B cell (primary cell): ENCODE measurements around the gene PCBP3. TPM values are rescaled to one million over a fixed set of nuclear protein-coding genes. Genes with fewer than 3 reads are reported as not detected.

ENCODE experiments used
- ATAC-seq: fragments of 200-7000 bp; cut with Tn5 transposase; one replicate; pipeline ENCODE4 v1.10.0; 2021; ENCODE audit warnings: low read depth, mild to moderate bottlenecking, moderate number of reproducible peaks, moderate library complexity
- CTCF ChIA-PET: fragments of 350-600 bp; sonication (Branson Sonifier 250); formaldehyde crosslinking; loops from one replicate; lab custom pipeline; 2021; ENCODE audit warnings: antibody characterized with exemption, inconsistent platforms; lab: Charles Lee
- POLR2A ChIA-PET: fragments of 350-600 bp; sonication (Branson Sonifier 250); formaldehyde crosslinking; loops from one replicate; lab custom pipeline; 2021; ENCODE audit warnings: antibody characterized with exemption; lab: Charles Lee
- DNase-seq: peaks from one replicate; pipeline ENCODE4 v3.0.0; 2013
- H2AFZ ChIP-seq: 2 replicates; pipeline ENCODE4 v1.6.1; 2012; ENCODE audit warnings: mild to moderate bottlenecking, low read depth, low read length; ENCODE audit not compliant: insufficient read depth, poor library complexity, severe bottlenecking
- H3K27ac ChIP-seq, 2 donors: 1 replicate in 1 of 2; 2 replicates in 1 of 2; pipeline ENCODE4 v1.5.1; 2012 to 2013; ENCODE audit warnings: low read length in 2 of 2, mild to moderate bottlenecking in 2 of 2, moderate library complexity in 1 of 2
- H3K27me3 ChIP-seq, 4 experiments: fragments of 200-600 bp in 1 of 4; sonication (generic) in 1 of 4; replicated peaks in 1 of 4; 1 replicate in 2 of 4; 2 replicates in 2 of 4; pipeline versions ENCODE4 v1.6.1 to v1.7.0; 2013 to 2016; ENCODE audit warnings: low read length in 3 of 4, mild to moderate bottlenecking in 2 of 4, mixed read lengths in 1 of 4, moderate library complexity in 1 of 4; ENCODE audit not compliant: insufficient read depth in 4 of 4, control insufficient read depth in 3 of 4; ENCODE audit errors: control extremely low read depth in 1 of 4
- H3K36me3 ChIP-seq, 2 experiments: replicated peaks in 1 of 2; 1 replicate in 1 of 2; 2 replicates in 1 of 2; pipeline versions ENCODE4 v1.6.1 to v1.7.1; 2013; ENCODE audit warnings: low read length in 1 of 2; ENCODE audit not compliant: insufficient read depth in 2 of 2, control insufficient read depth in 1 of 2; ENCODE audit errors: control extremely low read depth in 1 of 2, extremely low read depth in 1 of 2
- H3K4me1 ChIP-seq, 2 donors: fragments of 200-600 bp in 1 of 2; sonication (generic) in 1 of 2; 1 replicate in 1 of 2; 2 replicates in 1 of 2; pipeline versions ENCODE4 v1.5.1 to v1.6.1; 2013 to 2017; ENCODE audit warnings: low read length in 2 of 2; ENCODE audit not compliant: control insufficient read depth in 2 of 2, insufficient read depth in 2 of 2
- H3K4me2 ChIP-seq: replicated peaks from 2 replicates; pipeline ENCODE3; 2012; ENCODE audit warnings: mild to moderate bottlenecking, low read depth, low read length; ENCODE audit not compliant: poor library complexity, severe bottlenecking
- H3K4me3 ChIP-seq, 5 experiments: fragments of 200-600 bp in 1 of 5; sonication (generic) in 1 of 5; 1 replicate in 3 of 5; 2 replicates in 2 of 5; pipeline versions ENCODE4 v1.5.1 to v1.7.0; 2011 to 2016; ENCODE audit warnings: low read length in 4 of 5, mild to moderate bottlenecking in 4 of 5, low read depth in 2 of 5, control low read depth in 1 of 5, moderate library complexity in 1 of 5; ENCODE audit not compliant: insufficient read depth in 1 of 5; ENCODE audit errors: control extremely low read depth in 1 of 5, extremely low read depth in 1 of 5
- H3K79me2 ChIP-seq: fragments of 200-600 bp; sonication (generic); one replicate; pipeline ENCODE4 v1.6.0; 2016; ENCODE audit warnings: low read length; ENCODE audit not compliant: control insufficient read depth, insufficient read depth
- H3K9ac ChIP-seq: fragments of 200-600 bp; sonication (generic); 2 replicates; pipeline ENCODE4 v1.6.1; 2017; ENCODE audit warnings: mild to moderate bottlenecking, low read length, moderate library complexity
- H3K9me3 ChIP-seq, 3 donors: one replicate each; pipeline versions ENCODE4 v1.6.1 to v1.7.1; 2013; ENCODE audit warnings: low read length in 2 of 3; ENCODE audit not compliant: control insufficient read depth in 2 of 3, insufficient read depth in 1 of 3; ENCODE audit errors: control extremely low read depth in 1 of 3
- H4K20me1 ChIP-seq: 2 replicates; pipeline ENCODE4 v1.6.0; 2012; ENCODE audit warnings: mild to moderate bottlenecking, low read length; ENCODE audit not compliant: insufficient read depth, control insufficient read depth, poor library complexity, severe bottlenecking
- H3K27ac Mint-ChIP-seq: one replicate; pipeline ENCODE4 v1.8.0; 2021; ENCODE audit warnings: mixed read lengths
- H3K27me3 Mint-ChIP-seq: one replicate; pipeline ENCODE4 v1.8.0; 2021; ENCODE audit warnings: mixed read lengths
- H3K4me1 Mint-ChIP-seq: one replicate; pipeline ENCODE4 v1.8.0; 2021; ENCODE audit warnings: mixed read lengths
- H3K4me3 Mint-ChIP-seq: one replicate; pipeline ENCODE4 v1.8.0; 2021; ENCODE audit warnings: mixed read lengths
- H3K9me3 Mint-ChIP-seq: one replicate; pipeline ENCODE4 v1.8.0; 2022; ENCODE audit warnings: mixed read lengths; ENCODE audit not compliant: insufficient read depth
- EZH2 ChIP-seq: IDR thresholded peaks from 2 replicates; pipeline ENCODE4 v1.6.1; 2012; ENCODE audit warnings: borderline replicate concordance, low read depth, mild to moderate bottlenecking, moderate library complexity, low read length; ENCODE audit not compliant: insufficient read depth, poor library complexity, severe bottlenecking
- WGBS: methylation state at CpG from one replicate; pipeline ENCODE4 v1.1.5; 2013; ENCODE audit warnings: missing lambda C conversion rate; ENCODE audit not compliant: insufficient coverage; 5-methylcytosine and 5-hydroxymethylcytosine counted together
- intact Hi-C: fragments of 100-400 bp; cut with micrococcal nuclease; formaldehyde crosslinking; loops from one replicate; pipeline ENCODE4 v1.10.0; 2022
- polyA plus RNA-seq: library from polyadenylated mRNA; depleted of rRNA; stranded (reverse); fragments of >200 nt; gene quantifications from 2 replicates; pipeline ENCODE4 v1.2.3, GENCODE V29; 2012
- total RNA-seq, 2 donors: library from RNA; stranded (reverse); fragments of 120-200 nt in 1 of 2; gene quantifications; 1 replicate in 1 of 2; 2 replicates in 1 of 2; pipeline versions ENCODE4 v1.2.3 to v1.2.4, GENCODE V29; 2013 to 2022
- TF ChIP-seq, protein P1 (sequence below): fragments of 200-600 bp; IDR thresholded peaks from one replicate; pipeline ENCODE4 v1.8.0; 2022; ENCODE audit warnings: antibody characterized with exemption, mild to moderate bottlenecking

PCBP3 gene
- total and polyA plus RNA-seq, 2 donors (not counting 1 experiment from before 2014, with no cell fraction given): 0.45 to 2.7 TPM

DNA sequence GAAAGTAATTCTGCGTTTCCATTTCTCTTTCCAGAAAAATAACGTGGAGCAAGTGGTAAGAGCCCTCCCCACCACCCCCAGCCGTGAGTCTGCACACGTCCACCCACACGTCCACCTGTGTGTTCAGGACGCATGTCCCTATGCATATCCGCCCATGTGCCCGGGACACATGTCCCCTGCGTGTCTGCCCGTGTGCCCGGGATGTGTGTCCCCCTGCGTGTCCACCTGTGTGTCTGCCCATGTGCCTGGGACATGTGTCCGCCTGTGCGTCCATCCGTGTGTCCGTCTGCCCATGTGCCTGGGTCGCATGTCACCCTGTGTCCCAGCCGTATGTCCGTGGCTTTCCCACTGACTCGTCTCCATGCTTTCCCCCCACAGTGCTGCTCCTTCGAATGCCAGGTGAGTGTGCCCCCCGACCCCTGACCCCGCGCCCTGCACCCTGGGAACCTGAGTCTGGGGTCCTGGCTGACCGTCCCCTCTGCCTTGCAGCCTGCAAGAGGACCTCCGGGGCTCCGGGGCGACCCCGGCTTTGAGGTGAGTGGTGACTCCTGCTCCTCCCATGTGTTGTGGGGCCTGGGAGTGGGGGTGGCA lies 343.7 kb downstream of the PCBP3 start:
- peaks cover 8% of the 10 kb centered on the region for H3K27me3 Mint-ChIP-seq
- Histone ChIP-seq H3K9me3 (peaks cover 0 to 14% (median 0%) of the 10 kb centered on the region in 3 donors), H3K4me3 (no peak overlapping the region), H3K27ac (no peak overlapping the region), H3K79me2 (no peaks in the 10 kb centered on the region), H3K9ac (no peak overlapping the region), H3K27me3 (peaks cover 0 to 16% (median 4%) of the 10 kb centered on the region in 4 experiments), H3K36me3 (no peaks in the 10 kb centered on the region), H3K4me2 (no peak overlapping the region), H3K4me1 (peaks cover 4 to 6% of the 10 kb centered on the region in 2 donors), H4K20me1 (no peaks in the 10 kb centered on the region), H2AFZ (no peak overlapping the region)
- ATAC-seq (no peak), DNase-seq (no peak)
- ChIA-PET CTCF (no interaction called here), POLR2A (no interaction called here)
- intact Hi-C loops: no loop called here
- no peak overlapping the region for H3K4me3 Mint-ChIP-seq
- H3K9me3 Mint-ChIP-seq: no peaks in the 10 kb centered on the region
- H3K27ac Mint-ChIP-seq: no peak overlapping the region
- H3K4me1 Mint-ChIP-seq: peaks cover 1% of the 10 kb centered on the region
- WGBS: 94% methylated on average over 26 of the region's 29 CpGs
- no peak for TF ChIP-seq EZH2
- TF ChIP-seq, protein P1, sequence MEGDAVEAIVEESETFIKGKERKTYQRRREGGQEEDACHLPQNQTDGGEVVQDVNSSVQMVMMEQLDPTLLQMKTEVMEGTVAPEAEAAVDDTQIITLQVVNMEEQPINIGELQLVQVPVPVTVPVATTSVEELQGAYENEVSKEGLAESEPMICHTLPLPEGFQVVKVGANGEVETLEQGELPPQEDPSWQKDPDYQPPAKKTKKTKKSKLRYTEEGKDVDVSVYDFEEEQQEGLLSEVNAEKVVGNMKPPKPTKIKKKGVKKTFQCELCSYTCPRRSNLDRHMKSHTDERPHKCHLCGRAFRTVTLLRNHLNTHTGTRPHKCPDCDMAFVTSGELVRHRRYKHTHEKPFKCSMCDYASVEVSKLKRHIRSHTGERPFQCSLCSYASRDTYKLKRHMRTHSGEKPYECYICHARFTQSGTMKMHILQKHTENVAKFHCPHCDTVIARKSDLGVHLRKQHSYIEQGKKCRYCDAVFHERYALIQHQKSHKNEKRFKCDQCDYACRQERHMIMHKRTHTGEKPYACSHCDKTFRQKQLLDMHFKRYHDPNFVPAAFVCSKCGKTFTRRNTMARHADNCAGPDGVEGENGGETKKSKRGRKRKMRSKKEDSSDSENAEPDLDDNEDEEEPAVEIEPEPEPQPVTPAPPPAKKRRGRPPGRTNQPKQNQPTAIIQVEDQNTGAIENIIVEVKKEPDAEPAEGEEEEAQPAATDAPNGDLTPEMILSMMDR: no peak
